GM12873 (cell line): ENCODE results near the gene GNAT1.

Experiments
- CTCF ChIP-seq: IDR thresholded peaks from 2 replicates; pipeline ENCODE4 v1.5.1; 2012; ENCODE audit warnings: low read depth, mild to moderate bottlenecking, moderate library complexity, low read length, control low read depth; ENCODE audit not compliant: insufficient read depth; ENCODE audit errors: missing control alignments

The GNAT1 gene

DNA sequence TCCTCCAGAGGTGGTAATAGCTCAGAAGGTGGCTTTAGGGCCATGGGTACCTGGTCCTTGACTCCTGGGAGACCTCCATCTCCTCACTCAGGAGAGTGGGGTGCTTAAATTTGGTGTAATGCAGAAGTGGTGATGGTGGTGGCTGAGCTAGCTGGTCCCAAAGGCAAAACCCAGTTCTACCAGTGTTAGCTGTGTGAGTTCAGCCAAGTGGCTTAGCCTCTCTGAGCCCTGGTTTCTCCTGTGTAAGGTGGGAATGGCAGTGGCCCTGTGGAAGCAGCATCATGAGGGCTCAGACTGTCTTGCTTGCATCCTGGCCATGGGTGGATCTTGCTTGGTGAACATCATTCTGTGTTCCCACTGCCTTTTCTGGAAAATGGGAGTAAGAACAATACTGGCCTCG lies 26.9 kb upstream of the GNAT1 start:
- no peak for TF ChIP-seq CTCF

DNA sequence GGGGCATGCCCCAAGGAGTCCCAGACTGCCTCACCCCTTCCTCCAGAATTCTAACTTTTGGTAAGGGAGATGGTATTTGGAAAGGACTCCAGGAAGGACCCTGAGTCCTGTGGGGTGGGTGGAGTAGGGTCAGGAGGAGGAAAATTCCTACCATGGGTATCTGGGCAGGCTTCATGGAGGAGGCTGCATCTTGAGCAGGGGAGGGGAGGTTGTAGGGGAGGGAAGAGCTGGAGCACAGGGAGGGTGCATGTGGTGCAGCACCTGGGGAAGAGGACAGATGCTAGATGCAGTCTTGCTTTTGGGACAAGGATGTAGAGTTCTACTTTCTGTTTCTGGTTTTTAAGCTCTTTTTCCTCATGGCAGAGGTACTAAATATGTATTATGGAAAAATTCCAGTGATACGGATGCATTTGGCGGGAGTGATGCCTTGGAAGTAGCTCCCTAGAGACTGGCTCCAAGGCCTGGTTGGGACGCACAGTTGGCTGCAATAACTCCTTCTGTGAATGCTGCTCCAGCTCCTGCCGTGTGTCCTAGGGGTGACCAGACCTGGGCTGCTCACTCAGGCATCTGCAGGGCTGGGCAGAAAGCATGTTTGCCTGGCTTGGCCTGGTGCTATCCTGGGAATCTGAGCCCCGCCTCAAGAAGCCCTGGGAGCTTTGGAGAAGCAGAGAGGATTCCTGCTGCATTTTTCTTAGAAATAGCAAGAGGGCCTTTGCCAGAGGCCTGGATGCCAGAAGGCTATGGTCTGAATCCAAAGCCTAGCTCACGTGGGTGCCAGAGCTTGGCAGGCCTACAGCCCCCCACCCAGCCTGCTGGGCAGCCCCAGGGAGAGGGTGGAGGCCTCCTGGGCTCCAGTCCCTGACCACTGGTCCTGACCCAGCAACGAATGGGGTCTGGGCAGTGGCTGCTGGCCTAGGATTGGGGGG lies 26.2 kb upstream of the GNAT1 start:
- TF ChIP-seq CTCF = no peak

- no peak for TF ChIP-seq CTCF
Measured at GRCh38 chr3:50165910-50166538, 25.4 kb upstream of the GNAT1 start.

GRCh38 chr3:50166620-50167019 lies 24.8 kb upstream of the GNAT1 start:
- TF ChIP-seq CTCF = no peak

GRCh38 chr3:50167069-50167840 lies 24.2 kb upstream of the GNAT1 start:
- no peak for TF ChIP-seq CTCF

DNA sequence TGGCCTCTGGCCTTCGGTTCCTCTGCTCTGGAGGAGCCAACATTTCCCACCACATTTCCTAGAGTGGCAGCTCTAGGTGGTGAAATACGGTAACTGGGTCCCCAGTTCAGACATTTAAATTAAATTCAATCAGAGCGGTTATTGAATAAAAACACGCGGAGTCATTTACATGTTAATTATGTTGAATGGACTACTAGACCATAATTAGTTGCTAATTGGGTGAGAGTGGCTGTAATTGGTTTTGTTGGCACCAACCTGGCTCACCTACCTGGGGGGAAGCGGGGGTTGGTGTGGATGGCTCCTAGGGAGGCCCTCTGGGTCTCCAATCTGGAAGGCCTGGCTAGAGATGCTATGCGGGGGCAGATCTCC lies 23.6 kb upstream of the GNAT1 start:
- TF ChIP-seq CTCF = no peak

DNA sequence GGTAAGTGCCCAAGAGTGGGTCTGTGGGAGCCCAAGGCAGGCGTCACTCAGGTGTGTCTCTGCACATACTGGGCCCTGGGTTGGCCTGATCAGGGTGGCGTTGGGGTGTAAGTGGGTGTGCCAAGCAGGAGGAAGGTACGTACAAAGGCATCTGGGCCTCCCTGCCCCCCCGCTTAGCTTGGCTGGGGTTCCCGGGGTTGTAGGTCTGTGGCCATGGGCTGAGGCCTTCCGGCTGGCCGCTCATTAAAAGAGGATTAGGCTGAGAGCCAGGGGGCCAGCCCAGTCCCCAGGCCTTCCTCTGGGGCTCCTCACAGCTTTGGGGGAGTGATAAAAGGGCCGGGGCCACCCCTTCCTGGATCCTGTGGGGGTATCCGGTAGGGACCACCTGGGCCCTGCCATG lies 23.0 kb upstream of the GNAT1 start:
- no peak for TF ChIP-seq CTCF
